BLaER1 treated with 17β-estradiol and CSF1 and Interleukin-3, amounts not matched to agents 10 nM and 100 nM (cell line): ENCODE data around the gene NEURL1.
"Not testable (repeated sequence)": the region's sequence is repeated elsewhere in the genome, so short reads cannot be mapped to it uniquely, and the experiment has no call there.

Experiments used
- H3K27ac ChIP-seq, 11 experiments: shearing (Covaris generic); formaldehyde crosslinking; 2 replicates each; pipeline ENCODE4 v1.8.1; 2022
- H3K27me3 ChIP-seq, 11 experiments: shearing (Covaris generic); formaldehyde crosslinking; 2 replicates each; pipeline ENCODE4 v1.8.1; 2022
- H3K36me3 ChIP-seq, 11 experiments: shearing (Covaris generic); formaldehyde crosslinking; 2 replicates each; pipeline ENCODE4 v1.8.1; 2022
- H3K4me1 ChIP-seq, 10 experiments: shearing (Covaris generic); formaldehyde crosslinking; 2 replicates each; pipeline ENCODE4 v1.8.1; 2022
- H3K4me2 ChIP-seq, 11 experiments: shearing (Covaris generic); formaldehyde crosslinking; 2 replicates each; pipeline ENCODE4 v1.8.1; 2022
- H3K4me3 ChIP-seq, 10 experiments: shearing (Covaris generic); formaldehyde crosslinking; 2 replicates each; pipeline ENCODE4 v1.8.1; 2022
- H3K9ac ChIP-seq, 11 experiments: shearing (Covaris generic); formaldehyde crosslinking; 2 replicates each; pipeline ENCODE4 v1.8.1; 2022
- H3K9me3 ChIP-seq, 11 experiments: shearing (Covaris generic); formaldehyde crosslinking; replicated peaks in 1 of 11; 2 replicates each; pipeline ENCODE4 v1.8.1; 2022
- H4K20me1 ChIP-seq, 11 experiments: shearing (Covaris generic); formaldehyde crosslinking; 2 replicates each; pipeline ENCODE4 v1.8.1; 2022
- Cebpa-rat ChIP-seq, 11 experiments: shearing (Covaris generic); IDR thresholded peaks; 2 replicates each; pipeline ENCODE4 v1.8.1; 2022

NEURL1 gene

GRCh38 chr10:103627111-103627892 is 133.8 kb downstream of the NEURL1 start:
- H3K27me3 ChIP-seq, result no peaks in the 10 kb centered on the region
- peaks cover 14 to 28% (median 24%) of the 10 kb centered on the region in 10 experiments for H3K4me1 ChIP-seq
- H3K27ac ChIP-seq, result peak overlapping the region in 2 of 11 experiments; percentile 5 to 11; a peak in 2 of 22 replicates
- peaks cover 87 to 99% (median 93%) of the 10 kb centered on the region in 11 experiments for H3K36me3 ChIP-seq
- peaks cover 37 to 96% (median 71%) of the 10 kb centered on the region in 11 experiments for H4K20me1 ChIP-seq
- H3K4me3 ChIP-seq, result no peak overlapping the region
- no peak overlapping the region for H3K9ac ChIP-seq
- no peak overlapping the region for H3K4me2 ChIP-seq
- H3K9me3 ChIP-seq, result no peaks in the 10 kb centered on the region
- no peak for TF ChIP-seq Cebpa-rat (IDR thresholded peaks at IDR 0.05)

DNA sequence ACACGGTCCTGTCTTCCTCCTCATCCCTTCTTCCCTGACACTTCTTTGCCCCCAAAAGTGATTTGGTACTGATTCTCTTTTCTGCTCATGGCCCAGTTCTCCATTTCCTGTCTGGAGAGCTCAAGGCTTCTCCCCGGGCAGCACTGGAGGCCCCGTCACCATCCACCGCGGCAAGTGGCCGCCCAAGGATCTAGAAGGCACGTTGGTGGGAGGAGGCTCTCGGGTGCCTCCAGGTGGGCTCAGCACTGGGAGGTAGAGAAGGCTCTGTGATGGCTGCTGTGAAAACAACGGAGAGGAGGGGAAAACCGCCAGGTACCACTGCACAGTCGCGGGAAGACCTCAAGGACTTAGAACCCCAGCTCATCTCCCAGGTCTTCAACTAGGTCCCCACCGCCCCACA is 134.4 kb downstream of the NEURL1 start:
- Histone ChIP-seq H4K20me1 (peaks cover 41 to 96% (median 71%) of the 10 kb centered on the region in 11 experiments), H3K9me3 (no peaks in the 10 kb centered on the region), H3K27ac (peak overlapping the region in 1 of 11 experiments; percentile 11; a peak in 1 of 22 replicates), H3K4me3 (no peak overlapping the region), H3K27me3 (no peaks in the 10 kb centered on the region), H3K9ac (no peak overlapping the region), H3K4me1 (peaks cover 20 to 34% (median 30%) of the 10 kb centered on the region in 10 experiments), H3K36me3 (peaks cover 84 to 98% (median 92%) of the 10 kb centered on the region in 11 experiments), H3K4me2 (no peak overlapping the region)
- TF ChIP-seq Cebpa-rat (IDR thresholded peaks at IDR 0.05), result no peak

DNA sequence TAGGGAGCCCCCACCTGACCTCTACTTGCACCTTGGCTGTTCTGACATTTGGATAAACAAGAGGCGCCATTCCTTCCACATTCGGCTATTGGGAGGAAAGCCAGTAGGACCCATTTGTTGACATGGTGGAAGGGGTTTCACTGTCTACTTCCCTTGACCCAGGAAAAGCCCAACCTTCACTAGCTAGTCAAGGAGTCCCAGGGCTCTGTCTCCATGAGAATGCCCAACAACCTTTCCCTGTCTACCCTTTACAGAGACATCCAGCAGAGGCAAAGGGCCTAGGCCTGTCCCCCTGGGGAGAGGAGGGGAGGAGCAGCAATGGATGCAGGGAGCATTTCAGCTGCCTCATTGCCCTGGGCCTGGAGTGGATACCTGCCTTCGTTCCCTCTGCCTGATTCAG is 136.1 kb downstream of the NEURL1 start:
- TF ChIP-seq Cebpa-rat (IDR thresholded peaks at IDR 0.05), result no peak
- Histone ChIP-seq H3K27me3 (no peaks in the 10 kb centered on the region), H3K9ac (no peak overlapping the region), H3K4me2 (peak overlapping the region in 1 of 11 experiments; percentile 23; a peak in 1 of 22 replicates), H3K27ac (no peak overlapping the region; a peak in 1 of 22 replicates), H3K4me1 (peaks cover 23 to 49% (median 39%) of the 10 kb centered on the region in 10 experiments), H3K36me3 (peaks cover 78 to 98% (median 88%) of the 10 kb centered on the region in 11 experiments), H3K4me3 (no peak overlapping the region), H4K20me1 (peaks cover 52 to 94% (median 75%) of the 10 kb centered on the region in 11 experiments), H3K9me3 (no peaks in the 10 kb centered on the region)

- H3K4me1 ChIP-seq, result peaks cover 25 to 55% (median 41%) of the 10 kb centered on the region in 10 experiments
- peaks cover 57 to 94% (median 76%) of the 10 kb centered on the region in 11 experiments for H4K20me1 ChIP-seq
- peak overlapping the region in 8 of 11 experiments; percentile 3 to 34 (median 22); a peak in 9 of 22 replicates for H3K4me2 ChIP-seq
- TF ChIP-seq Cebpa-rat (IDR thresholded peaks at IDR 0.05), result no peak
- no peaks in the 10 kb centered on the region for H3K9me3 ChIP-seq
- no peak overlapping the region; a peak in 1 of 22 replicates for H3K27ac ChIP-seq
- peak overlapping the region in 2 of 11 experiments; percentile 36 to 37; a peak in 1 of 22 replicates for H3K9ac ChIP-seq
- H3K36me3 ChIP-seq, result peaks cover 75 to 98% (median 87%) of the 10 kb centered on the region in 11 experiments
- no peaks in the 10 kb centered on the region for H3K27me3 ChIP-seq
- H3K4me3 ChIP-seq, result no peak overlapping the region
These were observed 136.7 kb downstream of the NEURL1 start for GRCh38 chr10:103630156-103630555.

DNA sequence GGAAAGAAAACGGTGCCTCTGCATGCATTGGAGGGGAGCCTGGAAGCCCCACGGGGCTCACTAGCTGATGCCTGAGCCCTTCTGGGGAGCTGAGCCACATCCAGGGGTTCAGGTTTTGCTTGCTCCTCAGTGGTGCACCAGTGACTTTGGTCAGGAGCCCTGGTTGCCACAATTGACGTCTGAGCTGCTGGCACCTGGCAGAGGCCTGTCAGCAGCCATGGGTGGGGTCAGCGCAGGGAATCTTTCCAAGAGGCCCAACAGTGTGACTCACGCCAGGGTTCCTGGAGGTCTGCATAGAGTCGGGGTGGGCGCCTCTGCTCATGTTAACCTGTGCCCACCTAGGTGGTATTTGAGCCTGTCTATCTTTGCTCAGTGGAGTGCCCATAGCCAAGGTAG is 138.7 kb downstream of the NEURL1 start:
- Histone ChIP-seq H3K4me1 (peaks cover 39 to 66% (median 50%) of the 10 kb centered on the region in 10 experiments), H3K9me3 (no peaks in the 10 kb centered on the region), H3K36me3 (peaks cover 59 to 98% (median 84%) of the 10 kb centered on the region in 11 experiments), H3K27ac (peak overlapping the region in 1 of 11 experiments; percentile 9; a peak in 2 of 22 replicates), H4K20me1 (peaks cover 67 to 99% (median 86%) of the 10 kb centered on the region in 11 experiments), H3K9ac (no peak overlapping the region; a peak in 1 of 22 replicates), H3K27me3 (no peaks in the 10 kb centered on the region), H3K4me3 (no peak overlapping the region), H3K4me2 (peak overlapping the region in 9 of 11 experiments; percentile 9 to 53 (median 29); a peak in 11 of 22 replicates)
- TF ChIP-seq Cebpa-rat (IDR thresholded peaks at IDR 0.05), result no peak

GRCh38 chr10:103632871-103633270 is 139.4 kb downstream of the NEURL1 start:
- H4K20me1 ChIP-seq, result peaks cover 70 to 100% (median 90%) of the 10 kb centered on the region in 11 experiments

GRCh38 chr10:103633846-103634245 is 140.3 kb downstream of the NEURL1 start:
- no peak overlapping the region for H3K9ac ChIP-seq
- H3K4me2 ChIP-seq, result no peak overlapping the region
- H3K27me3 ChIP-seq, result no peaks in the 10 kb centered on the region
- no peak overlapping the region for H3K4me3 ChIP-seq
- H3K36me3 ChIP-seq, result peaks cover 52 to 98% (median 84%) of the 10 kb centered on the region in 11 experiments
- H4K20me1 ChIP-seq, result peaks cover 71 to 100% (median 94%) of the 10 kb centered on the region in 11 experiments
- H3K4me1 ChIP-seq, result peaks cover 48 to 78% (median 61%) of the 10 kb centered on the region in 10 experiments
- no peak overlapping the region; a peak in 1 of 22 replicates for H3K27ac ChIP-seq
- TF ChIP-seq Cebpa-rat (IDR thresholded peaks at IDR 0.05), result no peak
- no peaks in the 10 kb centered on the region for H3K9me3 ChIP-seq

More at GRCh38 chr10:103632871-103633270, 139.4 kb downstream of the NEURL1 start:
- H3K9me3 ChIP-seq, H3K9ac ChIP-seq, H3K27me3 ChIP-seq, H3K4me3 ChIP-seq, H3K27ac ChIP-seq: not testable (repeated sequence)
- Histone ChIP-seq H3K4me1 (peaks cover 45 to 72% (median 57%) of the 10 kb centered on the region in 10 experiments), H3K4me2 (peak overlapping the region in 5 of 11 experiments; percentile 9 to 53 (median 35); a peak in 3 of 22 replicates), H3K36me3 (peaks cover 53 to 98% (median 84%) of the 10 kb centered on the region in 11 experiments)

- no peaks in the 10 kb centered on the region for H3K27me3 ChIP-seq
- H3K4me3 ChIP-seq, result no peak overlapping the region
- no peaks in the 10 kb centered on the region for H3K9me3 ChIP-seq
- H3K36me3 ChIP-seq, result peaks cover 42 to 98% (median 78%) of the 10 kb centered on the region in 11 experiments
- TF ChIP-seq Cebpa-rat (IDR thresholded peaks at IDR 0.05), result no peak
- no peak overlapping the region for H3K4me2 ChIP-seq
- peak overlapping the region in 1 of 11 experiments; percentile 5; a peak in 1 of 22 replicates for H3K9ac ChIP-seq
- peaks cover 49 to 74% (median 62%) of the 10 kb centered on the region in 10 experiments for H3K4me1 ChIP-seq
- H4K20me1 ChIP-seq, result peaks cover 70 to 96% (median 88%) of the 10 kb centered on the region in 11 experiments
- H3K27ac ChIP-seq, result 0 out of 22 replicates have a peak overlapping the region, but pooled peaks of 2 of the 11 experiments have one; percentile 14 to 19
These were observed 142.1 kb downstream of the NEURL1 start for GRCh38 chr10:103635580-103635979.

DNA sequence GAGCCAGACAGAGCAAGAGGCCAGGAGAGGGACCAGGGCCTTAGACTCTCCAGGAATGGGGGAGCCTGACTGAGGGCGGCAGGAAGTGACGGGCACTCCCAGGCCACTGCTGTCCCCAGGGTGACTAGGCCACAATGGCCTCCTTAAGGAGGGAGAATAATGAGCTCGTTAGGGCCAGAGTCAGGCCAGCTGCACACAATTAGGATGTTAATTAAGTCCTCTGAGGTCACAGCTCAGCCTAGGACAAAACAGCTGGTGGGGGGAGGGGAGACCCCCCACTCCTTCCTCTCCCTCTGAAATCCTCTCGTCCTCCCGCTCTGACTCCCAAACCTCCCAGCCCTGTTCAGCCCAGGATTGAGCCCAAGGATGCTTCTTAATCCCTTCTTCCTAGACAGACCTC is 143.0 kb downstream of the NEURL1 start:
- no peaks in the 10 kb centered on the region for H3K27me3 ChIP-seq
- H3K4me3 ChIP-seq, result no peak overlapping the region
- peaks cover 75 to 96% (median 88%) of the 10 kb centered on the region in 11 experiments for H4K20me1 ChIP-seq
- no peaks in the 10 kb centered on the region for H3K9me3 ChIP-seq
- H3K27ac ChIP-seq, result peak overlapping the region in 3 of 11 experiments; percentile 21 to 51 (median 25); a peak in 5 of 22 replicates
- peaks cover 48 to 98% (median 79%) of the 10 kb centered on the region in 11 experiments for H3K36me3 ChIP-seq
- H3K4me2 ChIP-seq, result peak overlapping the region in 1 of 11 experiments; percentile 4; a peak in 1 of 22 replicates
- no peak for TF ChIP-seq Cebpa-rat (IDR thresholded peaks at IDR 0.05)
- peaks cover 45 to 76% (median 63%) of the 10 kb centered on the region in 10 experiments; a peak in 19 of 20 replicates for H3K4me1 ChIP-seq
- 0 out of 22 replicates have a peak overlapping the region, but pooled peaks of 1 of the 11 experiments have one; percentile 7 for H3K9ac ChIP-seq
